Measurements from ENCODE around the gene ACTRT3. TPM values are rescaled to one million over a fixed set of nuclear protein-coding genes. Genes with fewer than 3 reads are reported as not detected.

Gene ACTRT3
- total RNA-seq, 1 experiment from 2014 or later, result 1.7 TPM

GRCh38 chr3:169790687-169791429 lies 21.5 kb upstream of the ACTRT3 start:
- in situ Hi-C loops (cut with HindIII; ENCODE audit: low pct_unique_long_range_greater_than_20kb, low sequenced_read_pairs), result no loop called here
- BruUV-seq (replicated peaks), result no TSS peak
- no peak overlapping the region for H3K27ac ChIP-seq (ENCODE audit: low read length)
- no peak overlapping the region for H3K4me3 ChIP-seq (ENCODE audit: low read depth in 2 of 2, low read length in 2 of 2)
- ATAC-seq (no peak; the same call in 1 of the 2 replicates), DNase-seq (ENCODE audit: low read depth, low spot score) (no peak)
- no peaks in the 10 kb centered on the region for H3K4me1 ChIP-seq (ENCODE audit: control insufficient read depth, insufficient read depth, low read length)
- TF ChIP-seq REST (IDR thresholded peaks at IDR 0.05; ENCODE audit: insufficient read depth in 1 of 2, low read depth in 2 of 2, low read length in 1 of 2) (no peak), SIN3A (IDR thresholded peaks at IDR 0.05; ENCODE audit: borderline replicate concordance, insufficient read depth, low read depth, low read length) (no peak), POLR2AphosphoS5 (IDR thresholded peaks at IDR 0.05; ENCODE audit: low read depth, low read length) (peak; percentile 20; the same call in 1 of the 2 replicates)
- TF ChIP-seq, protein P1, sequence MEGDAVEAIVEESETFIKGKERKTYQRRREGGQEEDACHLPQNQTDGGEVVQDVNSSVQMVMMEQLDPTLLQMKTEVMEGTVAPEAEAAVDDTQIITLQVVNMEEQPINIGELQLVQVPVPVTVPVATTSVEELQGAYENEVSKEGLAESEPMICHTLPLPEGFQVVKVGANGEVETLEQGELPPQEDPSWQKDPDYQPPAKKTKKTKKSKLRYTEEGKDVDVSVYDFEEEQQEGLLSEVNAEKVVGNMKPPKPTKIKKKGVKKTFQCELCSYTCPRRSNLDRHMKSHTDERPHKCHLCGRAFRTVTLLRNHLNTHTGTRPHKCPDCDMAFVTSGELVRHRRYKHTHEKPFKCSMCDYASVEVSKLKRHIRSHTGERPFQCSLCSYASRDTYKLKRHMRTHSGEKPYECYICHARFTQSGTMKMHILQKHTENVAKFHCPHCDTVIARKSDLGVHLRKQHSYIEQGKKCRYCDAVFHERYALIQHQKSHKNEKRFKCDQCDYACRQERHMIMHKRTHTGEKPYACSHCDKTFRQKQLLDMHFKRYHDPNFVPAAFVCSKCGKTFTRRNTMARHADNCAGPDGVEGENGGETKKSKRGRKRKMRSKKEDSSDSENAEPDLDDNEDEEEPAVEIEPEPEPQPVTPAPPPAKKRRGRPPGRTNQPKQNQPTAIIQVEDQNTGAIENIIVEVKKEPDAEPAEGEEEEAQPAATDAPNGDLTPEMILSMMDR (IDR thresholded peaks at IDR 0.05), result no peak
- ChIA-PET CTCF (no interaction called here), POLR2A (no interaction called here)
- no peaks in the 10 kb centered on the region for H3K9me3 ChIP-seq (ENCODE audit: control insufficient read depth, insufficient read depth, low read depth, low read length)
- H3K27me3 ChIP-seq (ENCODE audit: control insufficient read depth, insufficient read depth, low read length), result no peaks in the 10 kb centered on the region
- peaks cover 29% of the 10 kb centered on the region for H3K36me3 ChIP-seq (ENCODE audit: control insufficient read depth, insufficient read depth, low read length)
- intact Hi-C loops (cut with micrococcal nuclease; ENCODE audit: unreplicated experiment), result no loop called here

- intact Hi-C loops (cut with micrococcal nuclease; ENCODE audit: unreplicated experiment) (no loop called here), in situ Hi-C loops (cut with HindIII; ENCODE audit: low pct_unique_long_range_greater_than_20kb, low sequenced_read_pairs) (no loop called here)
- no peaks in the 10 kb centered on the region for H3K9me3 ChIP-seq (ENCODE audit: control insufficient read depth, insufficient read depth, low read depth, low read length)
- DNase-seq (ENCODE audit: low read depth, low spot score) (no peak), ATAC-seq (no peak)
- TF ChIP-seq REST (IDR thresholded peaks at IDR 0.05; ENCODE audit: insufficient read depth in 1 of 2, low read depth in 2 of 2, low read length in 1 of 2) (no peak), POLR2AphosphoS5 (IDR thresholded peaks at IDR 0.05; ENCODE audit: low read depth, low read length) (no peak), SIN3A (IDR thresholded peaks at IDR 0.05; ENCODE audit: borderline replicate concordance, insufficient read depth, low read depth, low read length) (no peak), TCF7L2 (IDR thresholded peaks at IDR 0.05; ENCODE audit: low read depth, low read length) (no peak)
- TF ChIP-seq, protein P1 (IDR thresholded peaks at IDR 0.05), result no peak
- no peaks in the 10 kb centered on the region for H3K27me3 ChIP-seq (ENCODE audit: control insufficient read depth, insufficient read depth, low read length)
- H3K36me3 ChIP-seq (ENCODE audit: control insufficient read depth, insufficient read depth, low read length), result peaks cover 35% of the 10 kb centered on the region
- no peaks in the 10 kb centered on the region for H3K4me1 ChIP-seq (ENCODE audit: control insufficient read depth, insufficient read depth, low read length)
- no peak overlapping the region for H3K4me3 ChIP-seq (ENCODE audit: low read depth in 2 of 2, low read length in 2 of 2)
- no peak overlapping the region for H3K27ac ChIP-seq (ENCODE audit: low read length)
- CTCF ChIA-PET, result no interaction called here
- BruUV-seq (replicated peaks), result no TSS peak
- POLR2A ChIA-PET, result no interaction called here
Observed at GRCh38 chr3:169790219-169790618, 20.9 kb upstream of the ACTRT3 start.
